GM19099 (cell line): Measurements from ENCODE around the gene SLC66A3.

Source experiments
- POLR2A ChIP-seq: IDR thresholded peaks from 3 replicates; pipeline ENCODE4 v1.6.1; 2011; ENCODE audit warnings: low read depth; ENCODE audit not compliant: insufficient read length; ENCODE audit errors: extremely low read depth

SLC66A3 gene

DNA sequence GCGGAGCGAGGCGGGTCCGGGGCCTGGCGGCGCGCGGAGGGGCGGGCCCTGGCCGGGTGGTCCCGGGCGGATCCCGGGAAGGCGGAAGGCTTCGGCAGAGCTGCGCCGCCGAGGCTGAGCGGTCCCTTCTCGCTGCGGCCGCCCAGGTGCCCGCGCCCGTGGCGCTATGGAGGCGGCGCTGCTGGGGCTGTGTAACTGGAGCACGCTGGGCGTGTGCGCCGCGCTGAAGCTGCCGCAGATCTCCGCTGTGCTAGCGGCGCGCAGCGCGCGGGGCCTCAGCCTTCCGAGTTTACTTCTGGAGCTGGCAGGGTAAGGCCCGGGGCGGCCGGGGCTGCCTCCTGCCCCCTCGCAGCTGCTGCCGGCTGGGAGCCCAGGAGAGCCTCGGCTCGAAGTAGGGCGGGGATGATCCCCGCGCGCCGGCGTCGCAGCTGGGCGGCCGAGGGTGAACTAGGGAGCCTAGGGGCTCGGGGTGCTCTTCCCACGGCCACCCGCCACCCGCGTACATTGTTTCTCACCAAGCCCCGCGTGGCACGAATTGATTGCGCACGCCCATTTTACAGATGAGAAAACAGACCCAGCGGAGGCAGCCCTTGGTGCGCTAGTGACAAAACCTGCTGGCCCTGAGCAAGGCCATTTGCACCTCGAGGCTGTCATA is at the start of gene SLC66A3:
Gene SLC66A3 (plus strand): TSS at position 87 of the 655 bp plus-strand sequence. CDS start 80 bp downstream, at position 167.
- TF ChIP-seq POLR2A = peak; percentile 67

DNA sequence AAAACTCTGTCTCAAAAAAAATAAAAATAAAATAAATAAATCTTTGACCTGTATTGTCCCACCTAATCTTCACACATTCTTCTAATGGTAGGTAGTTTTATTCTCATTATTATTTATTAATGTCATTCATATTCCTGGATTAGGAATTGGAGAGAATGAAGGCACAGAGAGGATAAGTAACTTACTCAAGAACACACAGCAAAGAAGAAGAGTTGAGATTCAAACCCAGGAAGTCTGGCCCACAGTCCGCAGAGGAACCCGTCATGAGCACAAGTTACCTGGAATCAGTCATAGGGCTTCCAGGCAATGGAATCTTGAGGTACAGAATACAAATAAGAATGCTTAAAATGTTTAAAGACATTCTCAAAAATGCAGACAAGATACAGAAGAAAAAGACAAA is 46.3 kb upstream of the SLC66A3 start:
- no peak for TF ChIP-seq POLR2A

DNA sequence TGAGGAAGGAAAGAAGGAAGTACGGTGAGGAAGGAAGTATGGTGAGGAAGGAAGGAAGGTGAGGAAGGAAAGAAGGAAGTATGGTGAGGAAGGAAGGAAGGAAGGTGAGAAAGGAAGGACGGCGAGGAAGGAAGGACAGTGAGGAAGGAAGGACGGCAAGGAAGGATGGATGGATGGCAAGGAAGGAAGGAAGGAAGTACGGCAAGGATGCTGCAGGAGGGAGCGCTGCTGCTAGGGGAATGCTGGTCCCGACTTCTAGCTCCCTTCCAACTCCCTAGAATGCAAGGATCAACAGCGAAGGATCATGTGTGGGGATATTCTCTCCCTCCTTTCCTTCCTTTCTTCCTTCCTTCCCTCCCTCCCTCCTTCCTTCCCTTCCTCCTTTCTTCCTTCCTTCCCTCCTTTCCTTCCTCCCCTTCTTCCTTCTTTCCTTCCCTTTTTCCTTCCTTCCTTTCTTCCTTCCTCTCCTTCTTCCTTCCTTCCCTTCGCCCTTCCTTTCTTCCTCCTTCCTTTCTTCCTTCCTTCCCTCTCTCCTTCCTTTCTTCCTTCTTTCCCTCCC is 42.3 kb upstream of the SLC66A3 start:
- TF ChIP-seq POLR2A = no peak

- no peak for TF ChIP-seq POLR2A
These were observed 37.5 kb upstream of the SLC66A3 start for GRCh38 chr2:11117776-11118175.

GRCh38 chr2:11118761-11119160 is 36.5 kb upstream of the SLC66A3 start:
- no peak for TF ChIP-seq POLR2A

DNA sequence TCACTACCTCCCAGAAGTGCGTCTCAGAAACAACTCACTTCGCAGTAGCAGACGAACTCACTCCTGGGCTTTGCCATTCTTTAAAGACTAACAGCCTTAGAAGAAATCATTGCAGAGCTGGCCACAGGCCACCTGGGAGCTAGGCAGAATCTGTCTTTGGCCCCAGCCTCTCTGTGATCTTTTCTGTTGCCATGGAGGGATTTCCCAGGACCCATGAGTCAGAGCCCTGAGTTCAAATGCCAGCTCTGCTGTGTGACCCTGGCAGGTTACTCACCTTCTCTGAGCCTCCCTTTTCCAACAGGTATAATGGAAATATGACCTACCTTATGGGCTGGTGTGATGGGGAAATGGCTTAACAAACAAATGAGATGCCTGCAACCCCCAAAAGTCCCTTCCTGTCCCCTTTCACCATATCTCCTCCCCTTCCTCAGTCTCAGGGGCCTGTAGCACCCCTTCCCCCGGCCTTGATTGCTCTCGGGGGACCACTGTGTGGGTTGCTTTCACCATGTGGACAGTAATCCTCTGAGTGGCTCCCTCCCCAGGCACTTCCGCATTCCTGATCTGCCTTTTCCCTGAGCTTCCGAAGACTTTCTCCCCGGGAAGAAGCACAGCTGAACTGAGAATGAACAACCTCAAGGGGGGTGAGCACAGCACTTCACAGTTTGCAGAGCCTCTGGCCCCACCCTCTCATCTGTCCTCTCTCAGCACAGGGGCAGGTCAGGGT is 34.0 kb upstream of the SLC66A3 start:
- no peak for TF ChIP-seq POLR2A

GRCh38 chr2:11121823-11122155 is 33.5 kb upstream of the SLC66A3 start:
- no peak for TF ChIP-seq POLR2A

GRCh38 chr2:11122380-11122779 is 32.9 kb upstream of the SLC66A3 start:
- TF ChIP-seq POLR2A = no peak

- TF ChIP-seq POLR2A = no peak
These were observed 32.1 kb upstream of the SLC66A3 start for GRCh38 chr2:11123001-11123809.

DNA sequence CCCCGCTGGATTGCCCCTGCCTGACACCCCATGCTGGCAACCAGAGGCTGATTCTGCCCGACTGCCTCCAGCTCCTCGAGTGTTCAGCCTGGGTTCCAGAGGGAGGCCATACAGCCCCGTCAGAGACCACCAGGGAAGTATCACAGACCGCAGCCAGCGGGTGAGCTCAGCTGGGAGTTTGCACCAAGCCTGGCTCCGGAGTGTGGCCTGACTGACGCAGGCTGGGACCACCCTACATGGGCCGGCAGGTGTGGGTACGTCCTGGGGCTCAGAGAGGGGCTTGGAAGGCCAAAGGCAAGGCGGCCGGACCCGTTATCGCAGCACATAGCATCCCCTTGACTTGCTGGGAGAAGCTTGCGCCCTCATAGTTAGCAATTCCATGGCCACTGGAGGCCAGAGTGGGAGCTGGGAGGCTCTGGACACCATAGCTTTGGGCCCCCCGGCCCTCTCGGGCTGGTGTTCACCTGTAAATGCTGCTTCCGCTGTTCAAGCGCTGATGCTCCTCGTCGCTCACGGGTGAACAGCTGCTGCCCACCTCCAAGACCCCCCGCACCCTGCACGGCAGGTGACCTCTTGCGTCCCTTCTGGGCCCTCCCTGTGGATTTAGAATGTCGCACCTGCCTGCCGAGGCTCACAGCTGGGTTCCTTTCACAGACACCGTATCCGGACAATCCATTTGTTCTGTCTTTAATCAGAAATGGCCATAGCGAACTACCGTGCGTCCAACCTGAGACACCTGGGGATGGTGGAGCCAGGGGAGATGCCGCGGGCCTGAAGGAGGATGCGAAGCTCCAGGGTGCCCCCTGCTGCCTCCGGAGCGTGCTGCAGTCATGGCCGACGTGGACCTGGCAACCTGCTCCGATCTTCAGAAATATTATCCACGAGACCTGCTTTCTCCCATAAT is 31.2 kb upstream of the SLC66A3 start:
- TF ChIP-seq POLR2A = no peak

GRCh38 chr2:11124760-11125068 is 30.6 kb upstream of the SLC66A3 start:
- TF ChIP-seq POLR2A = no peak

- no peak for TF ChIP-seq POLR2A
These were observed 27.5 kb upstream of the SLC66A3 start for GRCh38 chr2:11127761-11128160.

- TF ChIP-seq POLR2A = no peak
These were observed 26.9 kb upstream of the SLC66A3 start for GRCh38 chr2:11128243-11128951.
